ENCODE measurements around the gene U2AF2.
"Not testable (repeated sequence)": the region's sequence is repeated elsewhere in the genome, so short reads cannot be mapped to it uniquely, and the experiment has no call there.

The U2AF2 gene

DNA sequence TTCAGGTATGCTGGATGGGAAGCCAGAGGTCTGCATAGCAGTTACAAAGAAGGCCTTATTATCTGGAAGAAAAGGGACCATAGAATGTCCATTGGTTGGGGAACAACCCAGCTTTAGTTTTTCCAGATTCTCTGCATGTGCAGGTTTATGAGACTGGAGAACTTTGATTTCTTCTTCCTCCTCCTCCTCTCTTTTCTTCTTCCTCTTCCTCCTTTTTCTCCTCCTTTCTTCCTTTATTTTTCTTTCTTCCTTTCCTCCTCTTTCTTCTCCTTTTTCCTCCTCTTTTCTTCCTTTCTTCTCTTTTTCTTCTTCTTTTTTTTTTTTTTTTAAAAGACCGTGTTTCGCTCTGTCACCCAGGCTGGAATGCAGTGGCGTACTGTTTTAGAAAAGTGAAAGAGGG, 51.1 kb downstream of the U2AF2 start:
- no peak for DNase-seq (ENCODE audit: low read depth, low spot score)

- no peak for DNase-seq (ENCODE audit: low read depth, low spot score)
These were observed 56.9 kb downstream of the U2AF2 start for GRCh38 chr19:55711719-55712118.

DNA sequence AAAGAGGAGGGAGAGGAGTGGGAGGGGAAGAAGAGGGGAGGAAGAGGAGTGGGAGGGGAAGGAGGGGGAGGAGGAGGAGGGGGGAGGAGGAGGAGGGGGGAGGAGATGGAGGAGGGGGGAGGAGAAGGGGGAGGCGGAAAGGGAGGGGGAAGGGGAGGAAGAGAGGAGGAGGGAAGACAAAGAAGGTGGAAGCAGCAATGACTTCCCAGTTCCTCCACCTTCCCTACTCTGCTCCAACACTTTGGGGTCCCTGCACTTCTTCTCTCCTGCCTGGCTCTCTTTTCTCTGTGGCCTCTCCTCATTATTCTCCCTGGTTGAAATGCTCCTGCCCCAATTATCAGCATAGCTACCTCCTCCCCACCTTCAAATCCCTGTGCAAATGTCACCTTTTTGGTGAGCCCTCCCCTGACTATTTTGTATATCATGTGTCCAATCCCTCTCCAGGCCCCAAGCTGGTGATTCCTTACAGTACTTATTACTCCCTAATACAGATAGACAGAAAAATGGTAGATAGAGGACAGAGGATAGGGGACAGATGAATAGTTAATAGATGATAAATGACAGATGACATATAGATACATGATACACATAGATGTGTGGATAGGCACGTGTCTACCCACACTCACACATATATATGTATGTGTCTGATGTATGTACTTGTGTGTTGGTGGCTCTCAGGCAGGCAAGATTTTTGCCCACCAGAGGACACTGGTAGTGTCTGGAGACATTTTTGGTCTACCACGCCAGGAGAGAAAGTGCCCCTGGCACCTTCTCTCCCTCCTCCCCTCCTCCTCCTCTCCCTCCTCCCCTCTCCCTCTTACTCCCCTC, 58.2 kb downstream of the U2AF2 start:
- DNase-seq (ENCODE audit: low read depth, low spot score): no peak

DNA sequence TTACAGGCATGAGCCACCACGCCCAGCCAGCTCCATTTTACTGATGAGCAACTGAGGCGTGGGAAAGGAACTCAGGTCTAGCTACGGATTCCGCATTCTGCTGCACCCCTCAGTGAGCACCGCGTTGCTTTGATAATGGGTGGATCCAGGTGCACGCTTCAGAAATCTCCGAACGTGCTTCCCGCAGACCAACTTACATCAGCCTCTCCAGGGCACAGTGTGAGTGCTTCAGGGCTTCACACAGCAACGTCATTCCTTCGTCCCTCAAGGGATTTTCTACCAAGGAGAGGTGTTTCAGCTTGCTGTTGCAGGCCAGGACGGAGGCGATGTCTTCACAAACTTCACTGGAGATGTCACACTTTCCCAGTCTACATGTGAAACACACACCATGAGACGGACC, 61.7 kb downstream of the U2AF2 start:
- no peak for DNase-seq (ENCODE audit: low read depth, low spot score)

GRCh38 chr19:55717251-55717650, 62.4 kb downstream of the U2AF2 start:
- no peak for DNase-seq (ENCODE audit: low read depth, low spot score)

GRCh38 chr19:55717879-55718711, 63.3 kb downstream of the U2AF2 start:
- not testable (repeated sequence) for DNase-seq (ENCODE audit: low read depth, low spot score)

- DNase-seq (ENCODE audit: low read depth, low spot score): no peak
These were observed 65.4 kb downstream of the U2AF2 start for GRCh38 chr19:55720214-55720746.

DNA sequence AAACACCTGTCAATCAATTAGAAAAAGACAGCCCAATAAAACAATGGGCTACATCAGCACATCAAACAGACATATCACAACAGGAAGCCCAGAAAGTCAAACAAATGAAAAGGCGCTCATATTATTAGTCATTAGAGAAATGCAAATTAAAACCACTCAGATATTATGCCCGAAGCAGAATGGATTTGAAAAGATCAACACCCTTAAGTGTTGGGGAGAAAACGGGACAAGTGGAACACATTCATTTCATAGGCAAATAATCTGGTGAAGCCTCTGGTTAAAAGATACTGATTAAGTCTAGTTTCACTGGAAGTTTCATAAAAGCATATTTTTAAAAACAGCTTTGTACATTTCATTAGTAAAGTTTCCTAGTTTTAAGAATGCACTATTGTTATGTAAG, 66.0 kb downstream of the U2AF2 start:
- no peak for DNase-seq (ENCODE audit: low read depth, low spot score)

GRCh38 chr19:55723491-55723890, 68.7 kb downstream of the U2AF2 start:
- DNase-seq (ENCODE audit: low read depth, low spot score): no peak

Data from astrocyte of the hippocampus (primary cell).